GM21576 (cell line): ENCODE data around the gene PCSK5.
"Not testable (repeated sequence)": the region's sequence is repeated elsewhere in the genome, so short reads cannot be mapped to it uniquely, and the experiment has no call there.

Experiments used
- ATAC-seq: cut with Tn5 transposase; IDR thresholded peaks from one replicate; pipeline ENCODE4 v1.9.1; 2021; ENCODE audit warnings: mild to moderate bottlenecking, moderate library complexity; ENCODE audit not compliant: unreplicated experiment

PCSK5 gene

DNA sequence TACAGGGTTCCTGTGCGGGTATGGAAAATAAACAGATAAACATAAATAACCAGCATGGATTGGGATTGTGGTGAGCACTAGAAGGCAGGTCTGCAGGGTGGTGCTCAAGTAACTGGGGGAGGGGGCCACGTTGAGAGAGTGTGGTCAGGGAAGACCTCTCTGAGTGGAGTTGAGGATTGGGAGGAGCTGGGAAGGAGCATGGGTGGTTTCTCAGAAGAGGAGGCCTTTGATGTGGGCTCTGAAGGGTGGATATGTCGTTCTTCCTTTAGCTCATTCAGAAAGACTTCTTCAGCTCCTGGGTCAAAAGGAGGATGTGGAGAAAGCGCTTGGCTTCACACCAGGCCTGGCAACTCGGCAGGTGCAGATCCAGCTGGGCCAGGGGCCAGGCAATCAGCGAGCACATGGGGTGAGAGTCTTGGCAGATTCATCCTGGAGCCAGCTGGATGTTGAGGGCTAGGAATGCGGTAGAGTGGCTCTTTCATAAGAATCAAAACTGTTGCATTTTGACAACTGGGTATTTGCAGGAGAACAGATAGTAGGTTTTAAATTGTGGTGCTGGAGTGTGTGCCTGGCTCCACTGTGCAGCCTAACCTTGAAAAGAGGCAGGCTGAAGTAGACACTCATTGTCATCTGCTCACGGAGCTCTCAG is 71.7 kb downstream of the PCSK5 start:
- no peak for ATAC-seq

- ATAC-seq, result no peak
Observed at GRCh38 chr9:75962662-75963036, 72.2 kb downstream of the PCSK5 start.

DNA sequence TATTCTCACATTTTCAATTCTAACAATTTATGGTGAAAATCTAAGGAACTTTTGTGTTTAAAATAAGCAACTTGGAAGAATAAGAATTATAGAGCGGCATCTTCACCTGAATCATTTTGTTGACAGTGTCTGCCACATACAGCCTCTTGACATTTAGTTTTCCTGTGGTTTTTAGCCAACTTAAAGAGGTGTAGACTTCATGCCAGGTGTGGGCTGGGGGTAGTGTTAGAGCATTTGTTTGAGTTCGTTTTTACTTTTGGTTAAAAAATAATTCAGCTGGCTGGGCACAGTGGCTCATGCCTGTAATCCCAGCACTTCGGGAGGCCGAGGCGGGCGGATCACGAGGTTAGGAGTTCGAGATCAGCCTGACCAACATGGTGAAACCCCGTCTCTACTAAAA is 72.8 kb downstream of the PCSK5 start:
- ATAC-seq, result not testable (repeated sequence)

DNA sequence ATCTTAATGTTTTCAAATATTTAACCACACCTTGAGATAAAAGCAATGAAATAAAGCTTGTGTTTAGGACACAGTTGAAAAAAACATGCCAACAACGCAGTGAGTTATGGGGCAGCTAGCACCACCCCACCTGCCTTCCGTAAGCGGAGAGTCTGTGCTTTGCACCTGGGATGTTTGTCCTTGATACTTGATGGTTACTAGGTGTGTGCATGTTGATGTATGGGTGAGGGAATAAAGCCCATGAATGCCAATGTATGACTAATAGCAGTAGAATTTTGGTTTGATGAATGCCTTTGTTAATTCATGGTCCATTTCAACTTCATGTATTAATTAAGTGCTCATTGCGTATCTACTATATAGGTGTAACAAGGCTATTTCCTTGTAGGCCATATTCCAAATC is 74.0 kb downstream of the PCSK5 start:
- no peak for ATAC-seq

DNA sequence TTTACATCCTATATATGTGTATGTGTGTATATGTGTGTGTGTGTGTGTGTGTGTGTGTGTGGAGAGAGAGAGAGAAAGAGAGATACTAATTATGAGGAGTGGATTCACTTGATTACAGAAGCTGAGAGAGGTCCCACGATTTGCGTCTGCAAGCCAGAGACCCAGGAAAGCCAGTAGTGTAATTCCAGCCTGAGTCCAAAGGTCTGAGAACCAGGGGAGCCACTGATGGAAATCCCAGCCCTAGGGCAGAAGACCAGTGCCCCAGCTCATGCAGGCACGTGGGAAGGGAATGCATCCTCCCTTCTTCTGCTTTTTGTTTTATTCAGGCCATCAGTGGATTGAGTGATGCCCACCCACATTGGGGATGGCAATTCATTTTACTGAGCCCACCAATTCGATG is 74.8 kb downstream of the PCSK5 start:
- no peak for ATAC-seq

DNA sequence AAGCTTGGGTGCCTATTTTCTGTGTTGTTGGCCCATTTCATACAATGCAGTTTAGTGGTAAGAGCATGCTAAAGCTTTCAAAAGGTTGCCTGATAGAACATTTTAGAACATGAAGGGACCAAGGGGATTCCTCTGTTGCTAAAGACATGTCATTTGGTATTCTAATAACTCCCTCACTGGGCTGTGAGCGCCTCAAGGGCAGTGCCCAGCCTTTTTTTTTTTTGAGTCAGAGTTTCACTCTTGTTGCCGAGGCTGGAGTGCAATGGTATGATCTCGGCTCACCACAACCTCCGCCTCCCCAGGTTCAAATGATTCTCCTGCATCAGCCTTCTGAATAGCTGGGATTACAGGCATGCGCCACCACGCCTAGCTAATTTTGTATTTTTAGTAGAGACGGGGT is 77.1 kb downstream of the PCSK5 start:
- no peak for ATAC-seq

DNA sequence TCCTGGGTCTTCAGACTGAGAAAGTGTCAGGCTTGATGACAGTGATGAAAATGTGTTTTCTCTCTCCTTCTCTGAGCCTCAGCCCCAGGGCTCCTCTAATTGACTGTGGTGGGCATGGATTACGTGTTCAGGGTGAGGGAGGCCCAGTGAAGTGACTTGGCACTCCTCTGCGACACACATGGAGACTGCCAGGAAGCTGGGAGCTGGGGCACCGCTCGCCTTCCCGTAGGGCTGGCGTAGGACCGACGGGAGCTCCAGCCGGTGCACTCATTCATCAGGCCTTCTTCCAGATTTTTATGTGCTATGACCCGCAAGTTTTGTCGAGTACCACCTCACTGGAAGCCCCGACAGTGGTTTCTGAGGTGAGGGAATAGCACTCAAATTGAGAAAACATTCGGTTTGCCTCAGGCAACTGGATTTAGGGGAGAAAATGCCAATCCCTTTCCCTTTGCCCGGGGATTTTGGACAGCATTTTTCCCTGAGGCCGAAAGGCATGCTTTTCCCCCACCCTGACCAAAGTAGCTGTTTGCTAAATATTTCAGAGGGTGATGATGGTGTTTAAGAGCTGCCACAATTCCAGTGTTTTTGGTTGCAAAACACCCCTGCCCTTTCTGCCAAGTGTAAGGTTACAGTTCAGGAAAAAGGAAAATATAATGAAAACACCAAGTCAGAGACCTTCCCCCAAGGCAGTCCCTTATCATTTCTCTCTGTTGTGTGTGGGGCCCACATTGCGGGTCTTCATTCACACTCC is 83.7 kb downstream of the PCSK5 start:
- no peak for ATAC-seq

DNA sequence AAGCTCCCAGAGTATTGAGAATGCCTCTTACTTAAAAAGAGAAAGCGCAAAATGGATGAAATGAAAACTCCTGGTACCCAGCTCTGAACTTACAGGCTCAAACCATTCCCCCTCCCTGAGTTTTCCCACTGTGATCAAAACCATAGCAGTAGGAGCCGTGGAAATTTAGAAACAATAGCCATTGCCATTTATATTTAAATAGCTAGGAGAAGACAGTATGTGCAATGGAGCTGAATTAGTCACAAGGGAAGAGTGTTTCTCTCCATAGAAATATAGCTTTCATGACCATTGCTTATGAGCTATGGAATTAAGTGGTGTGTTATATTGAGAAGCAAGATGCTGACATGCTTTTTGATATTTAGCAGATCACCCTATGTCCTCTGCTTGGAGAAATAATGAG is 84.6 kb downstream of the PCSK5 start:
- ATAC-seq, result no peak

GRCh38 chr9:75976549-75976948 is 86.1 kb downstream of the PCSK5 start:
- ATAC-seq, result no peak

GRCh38 chr9:75979362-75979761 is 88.9 kb downstream of the PCSK5 start:
- ATAC-seq, result no peak

- ATAC-seq, result no peak
Observed at GRCh38 chr9:75983319-75984045, 93.0 kb downstream of the PCSK5 start.

DNA sequence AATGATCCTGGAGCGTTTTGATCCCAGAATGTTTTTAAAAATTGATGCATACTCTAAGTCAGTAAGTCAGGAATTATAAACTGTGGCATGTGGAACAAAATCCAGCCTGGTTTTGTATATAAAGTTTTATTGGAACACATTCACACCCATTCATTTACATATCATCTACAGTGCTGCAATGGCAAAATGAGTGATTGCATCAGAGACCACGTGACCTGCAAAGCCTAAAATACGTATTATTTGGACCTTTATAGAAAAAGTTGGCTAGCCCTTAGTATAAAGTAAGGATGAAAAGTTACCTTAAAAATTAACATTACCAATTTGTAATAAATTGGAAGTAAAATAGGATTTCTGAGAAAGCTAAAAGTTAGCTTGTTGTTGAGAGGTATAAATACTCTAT is 95.0 kb downstream of the PCSK5 start:
- no peak for ATAC-seq

DNA sequence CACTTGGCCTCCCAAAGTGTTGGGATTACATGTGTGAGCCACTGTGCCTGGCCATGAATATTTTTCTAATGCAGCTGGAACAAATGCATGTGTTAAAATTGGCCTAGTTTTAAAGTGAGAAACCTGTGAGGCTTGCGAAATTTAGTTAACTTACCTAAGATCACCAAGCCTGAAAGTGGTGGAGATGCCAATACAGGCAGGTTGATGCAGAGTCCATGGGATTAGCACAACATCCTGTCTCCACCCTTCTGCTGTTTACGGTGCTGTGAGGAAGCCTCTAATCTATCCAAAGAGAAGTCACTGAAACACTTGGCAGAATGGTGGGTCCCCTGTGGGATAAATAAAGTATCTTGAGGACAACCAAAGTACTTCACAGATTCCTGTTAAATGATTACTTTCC is 98.2 kb downstream of the PCSK5 start:
- ATAC-seq, result no peak

GRCh38 chr9:75990156-75990555 is 99.7 kb downstream of the PCSK5 start:
- ATAC-seq, result no peak

DNA sequence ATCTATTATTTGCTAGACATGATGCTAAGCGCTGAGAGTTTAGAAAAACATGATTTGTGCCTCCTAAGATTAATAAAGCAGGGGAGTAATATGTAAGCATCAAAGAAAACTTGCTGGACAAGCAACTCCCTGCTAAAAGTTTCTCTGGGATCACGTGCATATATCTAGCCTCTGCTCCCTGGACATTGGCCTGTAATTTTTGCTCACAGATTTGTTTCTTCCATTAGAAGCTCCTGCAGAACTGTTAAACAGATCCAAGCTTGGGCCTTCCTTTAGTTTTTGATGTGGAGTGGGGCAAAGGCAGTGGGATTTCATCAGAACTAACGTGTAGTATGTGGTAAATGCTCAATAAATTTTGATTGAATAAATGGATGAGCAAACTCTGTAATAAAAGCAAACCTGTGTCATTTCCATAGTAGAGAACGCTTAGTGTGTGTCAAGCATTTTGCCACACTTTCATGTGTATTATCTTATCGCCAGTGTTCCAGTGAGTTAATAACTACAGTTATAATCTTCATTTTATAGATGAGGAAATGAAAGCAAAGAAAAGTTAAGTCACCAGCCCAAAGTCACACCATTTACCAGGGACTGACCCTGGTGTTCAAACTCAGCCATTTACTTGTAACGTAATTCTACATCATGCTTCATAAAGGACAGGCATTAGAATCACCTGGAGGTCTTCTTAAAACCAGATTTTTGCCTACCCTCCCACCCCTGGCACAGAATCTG is 100.3 kb downstream of the PCSK5 start:
- no peak for ATAC-seq

DNA sequence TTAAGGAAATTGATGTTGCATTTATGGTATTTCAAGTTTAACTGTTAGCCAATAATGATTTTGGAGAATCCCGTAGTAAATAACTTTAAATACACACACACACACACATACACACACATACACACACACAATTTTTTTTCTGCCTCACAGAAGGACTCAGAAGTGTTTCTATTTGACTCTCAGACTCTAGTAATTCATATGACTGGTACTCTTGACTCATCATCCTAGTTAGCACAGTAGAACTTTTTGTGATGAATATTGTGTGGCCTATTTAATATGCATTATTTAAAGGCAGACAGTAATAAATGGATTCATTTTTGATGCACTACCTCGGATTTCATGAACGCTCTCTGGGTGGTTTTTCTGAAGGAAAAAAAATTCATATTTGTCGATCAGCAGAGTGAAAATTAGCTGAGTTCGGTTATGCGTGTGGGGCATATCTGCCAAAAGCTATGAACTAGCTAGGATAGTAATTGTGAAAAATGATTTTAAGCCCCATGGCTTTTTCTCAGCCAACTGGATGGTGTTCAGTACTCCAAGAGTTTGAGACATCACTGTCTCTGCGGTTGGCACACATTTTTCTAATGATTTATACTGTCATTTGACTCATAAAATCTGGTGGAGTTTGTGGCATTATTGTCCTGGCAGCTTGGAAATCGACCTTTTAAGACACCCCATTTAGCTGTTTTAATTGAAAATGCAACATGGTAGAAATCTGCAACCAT is 102.2 kb downstream of the PCSK5 start:
- ATAC-seq, result no peak

GRCh38 chr9:75993434-75993833 is 103.0 kb downstream of the PCSK5 start:
- ATAC-seq, result no peak

DNA sequence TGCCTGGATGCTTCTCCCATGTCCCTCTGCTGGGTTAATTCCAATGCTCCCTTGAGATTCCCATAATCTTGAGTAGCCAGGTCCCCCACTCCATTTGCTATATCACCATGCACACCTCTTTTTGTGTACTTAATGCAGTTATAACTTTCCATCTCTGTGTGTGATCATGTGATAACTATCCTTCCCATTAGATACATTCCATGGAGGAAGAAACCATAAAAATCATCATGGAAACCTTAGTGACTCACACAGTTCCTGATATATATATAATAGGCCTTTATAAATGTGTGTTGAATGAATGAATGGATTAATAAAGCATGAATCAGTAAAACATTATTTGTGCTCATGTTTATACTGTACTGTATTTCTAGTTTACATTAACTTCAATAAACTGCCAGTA is 104.6 kb downstream of the PCSK5 start:
- ATAC-seq, result no peak

GRCh38 chr9:75996726-75997125 is 106.3 kb downstream of the PCSK5 start:
- no peak for ATAC-seq

DNA sequence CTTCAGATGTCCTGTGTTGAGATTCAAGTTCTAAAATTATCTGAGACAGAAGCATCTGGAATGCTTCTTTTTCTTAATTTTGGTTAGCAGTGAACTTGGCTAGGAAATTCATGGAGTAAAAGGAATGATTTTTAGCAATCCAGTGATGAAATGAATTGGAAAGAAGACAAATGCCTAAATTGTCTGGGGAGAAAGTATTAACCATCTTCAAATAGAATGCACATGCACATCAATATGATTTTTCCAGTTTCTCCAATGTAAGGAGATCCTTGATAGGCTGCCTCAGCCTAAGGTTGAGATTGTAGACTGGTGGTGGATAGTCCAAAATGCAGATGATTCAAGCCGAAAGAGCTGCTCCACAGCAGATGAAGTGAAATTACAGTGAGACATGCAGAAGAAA is 106.7 kb downstream of the PCSK5 start:
- no peak for ATAC-seq
